Right lobe of liver (tissue), 4 donors: ENCODE measurements around the gene SBF2.

Experiments used
- CTCF ChIP-seq, 4 donors: fragments of 200-600 bp in 3 of 4; fragments of 450-650 bp in 1 of 4; IDR thresholded peaks; one replicate each; pipeline versions ENCODE4 v1.5.1 to v1.8.0; 2016 to 2022; ENCODE audit warnings: antibody characterized with exemption in 4 of 4, mild to moderate bottlenecking in 2 of 4
- POLR2A ChIP-seq: fragments of 450-650 bp; IDR thresholded peaks from one replicate; pipeline ENCODE4 v1.6.1; 2017; ENCODE audit warnings: antibody characterized with exemption, mild to moderate bottlenecking
- donor health status: DM: no; HTN: no; CAD: no.
- donor health status: DM: no; HTN: no; CAD: no.
- donor health status: DM: no; HTN: yes; CAD: no.

- no peak for TF ChIP-seq CTCF (IDR thresholded peaks at IDR 0.05)
- TF ChIP-seq POLR2A = no peak
Measured at GRCh38 chr11:10162222-10162621, 131.8 kb downstream of the SBF2 start.
